Measurements from ENCODE around the gene TMOD3.

The TMOD3 gene

GRCh38 chr15:51952805-51953204 is 123.4 kb downstream of the TMOD3 start:
- H3K9me3 ChIP-seq (ENCODE audit: insufficient read depth, low read depth, low read length) = no peaks in the 10 kb centered on the region
- H3F3A ChIP-seq (ENCODE audit: low read depth) = no peaks in the 10 kb centered on the region
- peaks cover 93% of the 10 kb centered on the region for H3K36me3 ChIP-seq (ENCODE audit: insufficient read depth, low read length)
- no peaks in the 10 kb centered on the region for H3K4me1 ChIP-seq (ENCODE audit: insufficient read depth, low read length, poor library complexity, severe bottlenecking)
- H3K9ac ChIP-seq (ENCODE audit: low read depth, low read length, poor library complexity, severe bottlenecking) = no peak overlapping the region
- no peaks in the 10 kb centered on the region for H3K79me2 ChIP-seq (ENCODE audit: insufficient read depth, low read length)
- no peak overlapping the region for H3K4me3 ChIP-seq (ENCODE audit: low read length, poor library complexity, severe bottlenecking)
- no peak overlapping the region for H3K4me2 ChIP-seq (ENCODE audit: low read depth, low read length, poor library complexity, severe bottlenecking)
- H3K9me2 ChIP-seq (replicated peaks; ENCODE audit: low read depth, low read length) = no peaks in the 10 kb centered on the region
- no peaks in the 10 kb centered on the region for H3K27me3 ChIP-seq (ENCODE audit: insufficient read depth, low read length, poor library complexity, severe bottlenecking)
- no peak overlapping the region for H2AFZ ChIP-seq (ENCODE audit: low read length)
- no peak for TF ChIP-seq CTCF (conservative IDR thresholded peaks at IDR 0.05; ENCODE audit: low read length)
- TF ChIP-seq EZH2phosphoT487 (IDR thresholded peaks at IDR 0.05; ENCODE audit: borderline replicate concordance) = no peak
- H4K20me1 ChIP-seq (ENCODE audit: insufficient read depth, low read length, poor library complexity, severe bottlenecking) = no peaks in the 10 kb centered on the region

GRCh38 chr15:51955504-51955903 is 126.1 kb downstream of the TMOD3 start:
- H3K9me2 ChIP-seq (replicated peaks; ENCODE audit: low read depth, low read length) = no peaks in the 10 kb centered on the region
- H3K4me2 ChIP-seq (ENCODE audit: low read depth, low read length, poor library complexity, severe bottlenecking) = no peak overlapping the region
- H3K9ac ChIP-seq (ENCODE audit: low read depth, low read length, poor library complexity, severe bottlenecking) = no peak overlapping the region
- H3K27me3 ChIP-seq (ENCODE audit: insufficient read depth, low read length, poor library complexity, severe bottlenecking) = no peaks in the 10 kb centered on the region
- H3K4me1 ChIP-seq (ENCODE audit: insufficient read depth, low read length, poor library complexity, severe bottlenecking) = no peaks in the 10 kb centered on the region
- TF ChIP-seq EZH2phosphoT487 (IDR thresholded peaks at IDR 0.05; ENCODE audit: borderline replicate concordance) (no peak), CTCF (conservative IDR thresholded peaks at IDR 0.05; ENCODE audit: low read length) (no peak)
- H3F3A ChIP-seq (ENCODE audit: low read depth) = no peaks in the 10 kb centered on the region
- no peaks in the 10 kb centered on the region for H3K79me2 ChIP-seq (ENCODE audit: insufficient read depth, low read length)
- H2AFZ ChIP-seq (ENCODE audit: low read length) = no peak overlapping the region
- no peak overlapping the region for H3K4me3 ChIP-seq (ENCODE audit: low read length, poor library complexity, severe bottlenecking)
- H3K9me3 ChIP-seq (ENCODE audit: insufficient read depth, low read depth, low read length) = no peaks in the 10 kb centered on the region
- H3K36me3 ChIP-seq (ENCODE audit: insufficient read depth, low read length) = peaks cover 92% of the 10 kb centered on the region
- H4K20me1 ChIP-seq (ENCODE audit: insufficient read depth, low read length, poor library complexity, severe bottlenecking) = no peaks in the 10 kb centered on the region

Data from Loucy (cell line).